Activated effector memory CD4-positive, alpha-beta T cell treated with anti-CD3 and anti-CD28 coated beads, Interleukin-2, amount 50 U/mL, for 16 hours (primary cell): ENCODE measurements around the gene MARK4.
"Not testable (repeated sequence)": the region's sequence is repeated elsewhere in the genome, so short reads cannot be mapped to it uniquely, and the experiment has no call there.

Experiments used
- DNase-seq: peaks from one replicate; pipeline ENCODE4 v3.0.0-alpha.2; 2020

MARK4 gene

DNA sequence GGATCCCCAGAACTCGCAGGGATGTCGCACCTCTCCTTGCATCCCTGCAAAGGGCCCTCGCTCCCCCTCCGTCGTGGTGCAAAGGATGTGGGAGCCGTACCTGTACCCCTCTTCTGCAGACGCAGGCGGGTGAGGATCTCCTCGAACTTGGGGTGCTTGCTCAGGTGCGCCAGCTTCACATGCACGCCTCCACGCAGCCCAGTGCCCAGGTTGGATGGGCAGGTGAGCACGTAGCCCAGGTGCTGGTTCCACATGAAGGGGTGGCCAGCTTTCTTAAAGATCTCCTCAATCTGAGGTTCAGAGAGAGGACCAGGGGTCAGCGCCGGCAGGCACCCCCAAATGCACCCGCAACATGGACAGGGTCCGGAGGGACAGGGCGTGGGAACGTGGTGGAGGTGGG, 56.3 kb downstream of the MARK4 start:
- no peak for DNase-seq

DNA sequence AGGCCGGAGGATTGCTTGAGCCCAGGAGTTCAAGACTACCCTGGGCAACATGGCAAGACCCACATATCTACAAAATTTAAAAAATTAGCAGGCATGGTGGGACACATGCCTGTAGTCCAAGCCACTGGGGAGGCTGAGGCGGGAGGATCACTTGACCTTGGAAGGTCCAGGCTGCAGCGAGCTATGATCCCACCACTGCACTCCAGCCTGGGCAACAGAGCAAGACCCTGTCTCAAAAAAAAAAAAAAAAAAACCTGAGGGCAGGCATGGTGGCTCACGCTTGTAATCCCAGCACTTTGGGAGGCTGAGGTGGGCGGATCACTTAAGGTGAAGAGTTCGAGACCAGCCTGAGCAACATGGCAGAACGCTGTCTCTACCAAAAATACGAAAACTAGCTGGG, 58.3 kb downstream of the MARK4 start:
- DNase-seq, result not testable (repeated sequence)

DNA sequence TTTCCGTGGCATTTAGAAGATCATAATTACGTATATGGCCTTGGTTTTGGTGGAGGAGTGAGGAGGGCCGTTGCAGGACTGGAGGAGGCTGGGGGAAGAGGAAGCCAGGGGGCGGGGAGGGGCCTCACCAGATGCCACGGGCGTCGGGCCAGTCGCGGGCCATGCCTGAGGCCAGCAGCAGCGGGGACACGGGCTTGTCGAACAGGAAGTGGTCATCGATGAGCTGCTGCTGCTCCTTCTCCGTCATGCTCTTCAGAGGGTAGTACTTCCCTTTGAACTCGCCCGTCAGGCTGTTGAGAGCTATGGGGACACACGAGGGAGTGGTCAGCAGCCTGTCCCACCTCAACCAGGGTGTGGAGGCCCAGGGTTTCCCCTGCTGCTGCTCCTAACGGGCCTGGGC, 60.5 kb downstream of the MARK4 start:
- no peak for DNase-seq

DNA sequence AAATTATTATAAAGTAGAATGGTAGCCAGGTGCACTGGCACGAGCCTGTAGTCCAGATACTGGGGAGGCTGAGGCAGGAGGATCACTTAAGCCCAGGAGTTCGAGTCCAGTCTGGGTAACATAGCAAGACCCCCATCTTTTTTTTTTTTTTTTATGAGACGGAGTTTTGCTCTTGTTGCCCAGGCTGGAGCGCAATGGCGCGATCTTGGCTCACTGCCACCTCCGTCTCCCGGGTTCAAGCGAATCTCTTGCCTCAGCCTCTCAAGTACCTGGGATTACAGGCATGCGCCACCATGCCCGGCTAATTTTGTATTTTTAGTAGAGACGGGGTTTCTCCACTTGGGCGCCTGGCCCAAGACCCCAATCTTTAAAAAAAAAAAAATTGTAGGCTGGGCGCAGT, 61.2 kb downstream of the MARK4 start:
- DNase-seq, result not testable (repeated sequence)

DNA sequence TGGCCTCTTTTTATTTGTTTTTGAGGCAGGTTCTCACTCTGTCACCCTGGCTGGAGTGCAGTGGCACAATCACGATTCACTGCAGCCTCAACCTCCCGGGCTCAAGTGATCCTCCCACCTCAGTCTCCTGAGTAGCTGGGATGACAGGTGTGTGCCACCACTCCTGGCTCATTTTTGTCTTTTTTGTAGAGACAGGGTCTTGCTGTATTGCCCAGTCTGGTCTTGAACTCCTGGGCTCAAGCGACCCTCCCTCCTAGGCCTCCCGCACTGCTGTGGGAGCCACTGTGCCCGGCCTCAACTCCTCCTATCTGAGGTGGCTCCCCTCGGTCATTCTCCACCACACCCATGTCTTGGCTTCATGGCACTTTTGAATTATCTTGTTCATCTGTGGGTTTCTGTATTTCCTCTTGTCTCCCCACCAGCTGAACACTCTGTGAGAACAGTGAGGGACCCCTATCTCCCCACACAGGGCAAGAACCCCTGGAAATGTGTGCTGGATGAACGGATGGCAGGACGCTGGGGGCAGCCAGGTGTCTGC, 63.7 kb downstream of the MARK4 start:
- no peak for DNase-seq

DNA sequence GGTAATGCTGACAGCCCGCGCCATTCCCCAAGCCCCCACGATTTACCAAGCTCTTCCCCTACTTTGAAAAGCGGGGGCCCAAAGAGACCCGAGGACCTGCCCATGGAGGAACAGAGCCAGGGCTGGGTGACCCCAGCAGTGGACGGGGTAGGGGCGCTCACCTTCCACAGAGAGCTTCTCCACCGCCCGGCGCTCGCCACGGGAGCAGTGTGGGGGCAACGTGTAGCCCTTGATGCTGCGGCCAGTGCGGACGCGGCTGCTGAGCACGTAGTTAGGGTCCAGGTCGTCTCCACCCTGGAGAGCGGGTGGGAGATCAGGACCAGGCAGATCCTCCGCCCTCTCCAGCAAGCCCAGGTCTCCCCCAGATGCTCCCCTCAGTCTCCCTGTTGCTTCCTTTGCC, 64.2 kb downstream of the MARK4 start:
- no peak for DNase-seq

DNA sequence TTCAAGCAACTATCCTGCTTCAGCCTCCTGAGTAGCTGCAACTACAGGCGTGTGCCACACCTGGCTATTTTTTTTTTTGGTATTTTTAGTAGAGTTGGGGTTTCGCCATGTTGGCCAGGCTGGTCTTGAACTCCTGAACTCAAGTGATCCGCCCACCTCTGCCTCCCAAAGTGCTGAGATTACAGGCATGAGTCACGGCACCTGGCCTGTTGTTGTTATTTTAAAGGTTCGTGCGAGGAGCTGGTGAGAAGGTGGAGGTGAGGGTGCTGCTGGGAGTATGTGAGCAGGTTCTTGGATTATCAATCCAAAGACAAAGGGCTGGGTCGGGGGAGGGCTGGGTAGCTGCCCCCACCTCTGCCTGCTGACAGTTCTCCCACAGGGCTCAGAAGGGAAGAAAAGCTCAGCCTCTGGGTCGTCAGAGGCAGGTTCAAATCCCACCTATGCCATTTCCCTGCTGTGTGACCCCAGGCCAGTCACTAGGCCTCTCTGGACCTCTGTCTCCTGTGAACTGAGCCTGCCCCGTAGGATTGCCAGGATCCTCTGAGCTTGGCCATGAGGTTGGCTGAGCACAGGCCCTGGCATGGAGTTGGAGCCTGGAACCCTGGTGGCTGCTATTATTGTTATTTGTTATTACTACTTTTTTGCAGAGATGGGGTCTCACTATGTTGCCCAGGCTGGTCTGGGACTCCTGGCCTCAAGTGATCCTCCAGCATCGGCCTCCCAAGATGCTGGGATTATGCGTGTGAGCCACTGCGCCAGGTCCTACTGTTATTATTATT, 70.1 kb downstream of the MARK4 start:
- no peak for DNase-seq

DNA sequence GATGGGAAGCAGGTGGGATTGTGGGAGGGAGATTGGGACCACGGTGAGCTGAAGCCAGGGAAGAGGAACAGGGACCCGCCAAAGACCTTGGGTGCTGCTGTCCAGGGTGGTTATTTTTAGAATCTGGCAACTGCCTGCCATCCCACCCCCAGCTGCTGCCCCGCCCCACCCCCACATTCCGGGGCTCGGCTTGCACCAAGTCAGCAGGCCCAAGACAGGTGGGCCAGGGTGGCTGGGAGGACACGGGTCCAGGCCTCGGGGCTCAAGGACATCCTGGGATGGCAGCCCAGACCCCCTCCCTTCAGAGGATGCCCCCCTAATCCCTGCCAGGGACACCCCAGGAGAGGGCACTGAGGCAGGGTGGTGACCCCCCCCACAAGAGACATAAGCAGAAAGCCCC, 70.8 kb downstream of the MARK4 start:
- DNase-seq, result no peak

DNA sequence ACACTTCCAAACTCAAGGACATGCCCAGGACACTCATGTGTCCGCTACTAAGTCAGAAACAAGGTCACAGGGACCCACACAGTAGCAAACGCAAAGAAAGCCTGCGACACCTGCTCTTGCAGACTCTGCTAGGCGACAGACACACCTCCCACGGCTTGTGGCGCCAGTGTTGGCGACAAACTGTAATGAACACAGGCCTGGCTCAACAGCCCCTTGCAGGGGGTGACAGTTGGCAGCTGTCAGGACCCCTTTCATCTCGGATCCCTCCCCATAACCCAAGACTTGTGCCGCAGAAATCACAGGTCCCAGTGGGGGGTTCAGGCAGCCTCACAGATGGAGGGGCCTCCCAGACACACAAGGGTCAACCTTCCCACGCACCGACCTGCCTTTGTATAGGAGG, 71.2 kb downstream of the MARK4 start:
- no peak for DNase-seq

DNA sequence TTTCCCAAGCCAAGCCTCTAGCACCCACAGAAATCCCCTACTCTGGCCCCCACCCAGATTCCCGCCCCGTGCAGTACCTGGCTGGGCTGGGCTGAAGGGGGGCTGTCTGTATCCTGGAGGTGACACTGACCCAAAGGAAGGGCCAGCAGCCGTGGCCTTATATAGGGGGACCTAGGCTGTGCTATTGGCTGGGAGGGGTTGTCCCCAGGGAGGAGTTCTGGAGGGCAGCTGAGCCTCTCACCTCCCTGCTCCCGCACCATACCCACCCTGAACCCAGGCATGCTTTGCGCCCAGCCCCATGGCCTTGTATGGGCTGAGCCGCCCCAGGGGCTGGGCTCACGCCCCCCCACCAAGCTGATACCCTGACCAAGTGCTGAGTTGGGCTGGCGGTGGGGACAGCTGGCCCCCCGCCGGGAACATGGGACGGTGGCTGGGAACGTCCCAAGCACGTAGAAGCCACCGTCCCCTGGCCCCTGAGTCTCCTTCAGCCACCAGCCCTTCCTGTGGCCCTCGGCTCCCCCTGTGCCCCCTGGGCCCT, 71.7 kb downstream of the MARK4 start, which contains the start of gene CKM:
TSS of gene CKM (minus strand) at position 132 of the 538 bp plus-strand sequence. CDS start 3,162 bp downstream, outside the sequence.
- no peak for DNase-seq

DNA sequence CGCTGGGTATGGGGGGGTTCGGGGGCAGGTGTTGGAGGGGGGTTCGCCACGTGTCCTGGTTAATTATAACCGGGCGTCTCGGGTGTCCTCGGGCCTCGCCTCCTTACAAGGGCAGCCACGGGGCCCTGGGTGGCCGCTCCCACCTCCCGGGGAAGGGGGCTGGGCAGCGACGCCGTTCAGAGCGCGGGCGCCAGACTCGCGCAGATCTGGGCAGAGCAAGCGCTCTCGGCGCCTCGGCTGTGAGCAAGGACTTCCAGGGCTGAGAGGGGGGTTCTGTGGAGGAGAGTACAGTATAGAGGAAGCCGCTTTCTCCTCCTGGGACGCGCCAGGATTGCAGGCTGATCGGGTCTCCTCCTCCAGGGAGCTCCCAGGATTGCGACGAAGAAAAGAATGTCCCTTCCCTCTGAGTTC, 72.6 kb downstream of the MARK4 start:
- DNase-seq, result no peak

DNA sequence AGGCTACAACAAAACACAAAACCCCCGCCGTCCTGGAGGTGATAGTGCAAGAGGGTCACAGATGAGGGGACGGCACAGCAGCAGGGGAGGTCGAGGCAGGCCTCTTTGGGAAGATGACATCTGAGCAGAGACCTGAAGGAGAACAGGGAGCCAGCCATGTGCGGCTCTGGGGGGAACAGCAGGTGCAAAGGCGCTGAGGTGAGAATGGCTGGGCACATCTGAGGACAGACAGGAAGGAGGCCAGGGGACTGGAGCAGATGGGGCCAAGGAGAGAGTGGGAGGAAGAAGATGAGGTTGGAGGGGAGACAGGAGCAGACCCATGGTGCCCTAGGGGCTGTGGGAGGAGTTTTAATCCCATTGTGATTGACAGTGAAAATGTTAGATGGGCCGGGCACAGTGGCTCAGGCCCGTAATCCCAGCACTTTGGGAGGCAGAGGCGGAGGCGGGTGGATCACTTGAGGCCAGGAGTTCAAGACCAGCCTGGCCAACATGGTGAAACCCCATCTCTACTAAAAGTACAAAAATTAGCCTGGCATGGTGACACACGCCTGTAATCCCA, 73.4 kb downstream of the MARK4 start:
- no peak for DNase-seq

DNA sequence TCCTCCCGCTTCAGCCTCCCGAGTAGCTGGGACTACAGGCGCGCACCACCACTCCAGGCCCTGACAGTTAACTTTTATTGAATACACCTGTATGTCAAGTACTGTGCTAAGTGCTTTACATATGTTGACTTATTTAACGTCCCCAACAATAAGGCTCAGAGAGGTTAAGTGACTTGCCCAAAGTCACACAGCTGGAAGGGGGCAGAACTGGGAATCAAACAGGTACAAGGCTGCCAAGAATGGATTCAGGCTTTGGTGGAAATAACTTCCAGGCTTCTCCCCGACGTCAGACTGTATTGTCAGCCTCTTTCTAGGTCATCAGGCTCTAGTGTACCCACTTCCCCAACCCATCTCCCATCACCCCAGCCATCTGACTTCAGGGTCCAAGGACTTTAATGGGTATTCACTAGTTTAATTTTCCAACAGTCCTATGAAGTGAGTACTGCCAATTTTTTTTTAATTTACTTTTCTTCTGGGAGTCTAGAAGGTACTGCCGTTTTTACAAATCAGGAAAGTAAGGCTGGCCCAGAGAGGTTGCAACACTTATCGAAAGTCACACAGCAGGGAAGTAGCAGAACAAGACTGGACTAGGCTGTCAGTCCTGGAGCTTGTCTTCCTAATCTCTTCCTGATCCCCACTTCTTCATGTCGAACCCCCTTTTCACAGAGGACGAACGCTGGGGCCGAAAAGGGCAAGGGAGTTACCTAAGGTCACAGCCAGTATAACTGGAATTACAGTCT, 76.5 kb downstream of the MARK4 start:
- no peak for DNase-seq

DNA sequence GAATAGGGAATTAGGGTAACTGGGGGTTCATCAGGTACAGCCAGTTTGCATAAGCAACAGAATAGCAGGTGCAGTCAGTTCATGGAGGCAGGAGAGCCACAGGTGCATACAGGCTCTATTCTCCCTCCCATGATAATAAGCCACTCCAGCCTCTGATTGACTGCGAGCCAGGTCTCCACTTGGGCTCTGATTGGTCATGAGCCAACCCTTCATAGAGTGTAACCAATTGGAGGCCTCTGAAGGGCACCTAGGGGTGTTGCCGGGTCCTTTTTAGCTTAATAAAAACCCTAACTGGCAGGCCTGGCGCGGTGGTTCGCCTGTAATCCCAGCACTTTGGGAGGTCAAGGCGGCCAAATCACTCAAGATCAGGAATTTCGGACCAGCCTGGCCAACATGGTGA, 80.3 kb downstream of the MARK4 start:
- DNase-seq, result no peak

DNA sequence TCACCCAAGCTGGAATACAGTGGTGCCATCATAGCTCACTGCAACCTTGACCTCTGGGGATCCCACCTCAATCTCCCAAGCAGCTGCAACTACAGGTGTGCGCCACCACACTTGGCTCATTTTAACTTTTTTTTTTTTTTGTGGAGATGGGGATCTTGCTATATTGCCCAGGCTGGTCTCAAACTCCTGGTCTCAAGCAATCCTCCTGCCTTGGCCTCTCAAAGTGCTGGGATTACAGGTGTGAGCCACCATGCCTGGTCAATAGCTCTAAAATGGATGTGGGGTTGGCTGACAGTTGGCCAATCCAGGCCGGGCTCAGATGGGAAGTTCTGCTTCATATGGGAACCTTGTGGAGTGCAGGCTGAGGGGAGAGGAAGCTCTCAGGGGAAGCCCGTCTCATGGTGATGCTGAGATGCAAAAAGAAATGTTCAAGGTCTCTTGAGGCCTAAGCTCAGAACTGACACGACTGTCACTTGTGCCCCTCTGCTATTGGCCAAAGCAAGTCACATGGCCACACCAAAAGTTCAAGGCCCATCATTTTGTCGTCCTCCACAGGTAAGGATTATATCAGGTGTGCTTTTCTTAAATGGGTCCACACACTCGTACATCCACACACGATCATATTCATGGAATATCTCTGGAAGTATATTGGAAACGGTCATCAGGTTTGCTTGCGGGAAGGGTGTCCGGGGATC, 82.7 kb downstream of the MARK4 start:
- no peak for DNase-seq

DNA sequence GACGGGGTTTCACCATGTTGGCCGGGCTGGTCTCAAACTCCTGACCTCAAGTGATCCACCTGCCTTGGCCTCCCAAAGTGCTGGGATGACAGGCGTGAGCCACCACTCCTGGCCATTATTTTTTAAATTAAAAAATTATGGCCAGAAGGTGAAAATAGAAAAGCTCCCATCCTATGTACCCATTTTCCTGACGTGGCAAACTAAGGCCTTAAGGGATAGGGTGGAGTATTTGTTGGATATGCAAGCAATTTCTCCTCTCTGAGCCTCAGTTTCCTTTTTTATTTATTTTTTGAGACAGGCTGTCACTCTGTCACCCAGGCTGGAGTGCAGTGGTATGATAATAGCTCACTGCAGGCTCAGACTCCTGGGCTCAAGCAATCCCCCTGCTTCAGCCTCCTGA, 83.8 kb downstream of the MARK4 start:
- not testable (repeated sequence) for DNase-seq

DNA sequence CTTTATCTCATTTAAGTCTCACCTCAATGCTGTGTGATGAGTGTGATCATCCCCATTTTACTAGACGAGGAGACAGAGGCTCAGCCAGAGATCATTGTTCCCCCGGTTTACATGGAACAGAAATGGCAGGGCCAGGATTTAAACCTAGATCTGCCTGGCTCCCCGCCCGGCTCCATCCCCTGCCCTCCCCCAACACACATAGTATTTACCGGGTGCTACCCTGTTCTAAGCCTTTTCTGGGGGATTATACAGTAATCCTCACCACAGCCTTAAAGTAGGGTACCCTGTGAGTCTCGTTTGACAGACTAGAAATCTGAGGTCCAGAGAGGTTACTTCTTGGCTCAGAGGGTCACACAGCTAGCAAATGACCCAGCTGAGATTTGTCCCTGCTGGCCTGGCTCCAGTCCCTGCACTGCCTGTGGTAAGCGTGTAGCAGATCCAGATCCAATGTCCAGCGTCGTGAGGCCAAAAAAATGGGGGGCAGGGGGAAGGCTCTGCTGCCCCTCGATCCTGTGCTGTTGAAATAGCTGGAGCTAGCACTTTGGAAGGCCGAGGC, 85.7 kb downstream of the MARK4 start:
- no peak for DNase-seq

DNA sequence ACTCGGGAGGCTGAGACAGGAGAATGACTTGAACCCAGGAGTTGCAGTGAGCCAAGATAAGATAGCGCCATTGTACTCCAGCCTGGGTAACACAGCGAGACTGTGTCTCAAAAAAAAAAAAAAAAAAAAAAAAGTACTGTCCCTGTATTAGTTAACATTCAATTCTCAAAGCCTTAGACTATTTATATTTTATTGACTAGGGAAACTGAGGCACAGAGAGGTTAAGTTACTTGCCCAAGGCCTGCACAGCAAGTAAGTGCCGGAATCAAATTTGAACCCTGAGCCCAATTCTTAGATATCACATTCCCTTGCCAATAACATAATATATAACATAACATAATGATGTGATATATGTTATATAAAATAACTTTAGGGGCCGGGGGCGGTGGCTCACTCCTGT, 88.6 kb downstream of the MARK4 start:
- DNase-seq, result no peak

DNA sequence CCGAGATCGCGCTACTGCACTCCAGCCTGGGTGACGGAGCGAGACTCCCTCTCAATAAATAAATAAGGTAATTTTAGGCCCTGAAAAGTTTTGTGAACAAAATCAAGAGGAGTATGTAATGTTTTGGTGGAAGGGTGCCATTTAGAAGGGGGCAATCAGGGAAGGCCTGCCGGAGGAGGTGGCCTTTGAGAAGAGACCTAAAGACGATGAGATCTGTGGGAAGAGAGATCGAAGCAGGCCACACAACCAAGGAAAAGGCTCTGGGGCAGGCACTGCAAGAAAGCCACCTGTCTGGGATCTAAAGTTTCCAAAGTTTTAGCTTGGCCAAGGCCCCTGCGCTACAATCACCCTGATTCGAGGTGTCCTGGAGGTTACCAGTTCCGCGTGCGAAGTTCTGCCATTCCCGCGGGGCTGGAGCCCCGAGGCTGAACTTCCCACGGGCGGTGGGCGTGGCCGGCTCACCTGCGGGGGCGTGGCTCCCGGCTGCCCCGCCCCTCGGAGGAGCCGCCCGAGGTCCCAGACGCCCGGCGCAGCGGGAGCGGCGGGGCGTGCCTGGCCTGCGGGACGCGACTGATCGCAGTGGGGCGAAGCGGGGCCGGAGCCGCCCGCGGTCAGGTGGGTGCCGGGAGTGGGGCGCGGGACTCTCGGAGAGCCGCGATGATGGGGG, 89.3 kb downstream of the MARK4 start, which contains the start of gene KLC3:
TSS of gene KLC3 (plus strand) at position 519 of the 667 bp plus-strand sequence. CDS start 4,792 bp downstream, outside the sequence.
- DNase-seq, result peak; percentile 80

DNA sequence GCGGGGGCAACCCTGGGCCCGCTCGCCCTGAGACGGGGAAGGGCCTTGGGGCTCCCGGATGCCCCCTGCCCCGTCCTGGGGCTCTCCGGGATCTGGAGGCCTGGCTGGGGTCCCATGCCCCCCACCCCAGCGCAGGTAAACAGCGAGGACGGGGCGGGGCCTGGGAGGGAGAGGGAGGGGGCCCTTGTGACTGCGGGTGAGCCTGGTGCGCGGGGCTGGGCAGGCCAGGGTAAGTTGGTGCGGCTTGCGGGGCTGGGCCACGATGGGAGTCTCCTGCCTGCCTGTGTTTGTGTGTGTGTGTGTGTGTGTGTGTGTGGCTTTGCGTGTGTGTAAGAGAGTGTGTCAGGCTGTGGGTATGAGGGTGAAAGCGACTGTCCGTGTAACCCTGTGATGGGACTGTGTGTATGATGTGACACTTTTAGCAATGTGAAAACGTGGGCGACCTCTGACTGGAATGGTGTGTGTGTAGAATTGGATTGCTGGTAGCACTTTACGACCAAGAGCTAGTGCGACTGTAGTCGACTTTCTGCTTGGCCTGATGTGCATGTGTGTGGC, 89.9 kb downstream of the MARK4 start:
- DNase-seq, result no peak

DNA sequence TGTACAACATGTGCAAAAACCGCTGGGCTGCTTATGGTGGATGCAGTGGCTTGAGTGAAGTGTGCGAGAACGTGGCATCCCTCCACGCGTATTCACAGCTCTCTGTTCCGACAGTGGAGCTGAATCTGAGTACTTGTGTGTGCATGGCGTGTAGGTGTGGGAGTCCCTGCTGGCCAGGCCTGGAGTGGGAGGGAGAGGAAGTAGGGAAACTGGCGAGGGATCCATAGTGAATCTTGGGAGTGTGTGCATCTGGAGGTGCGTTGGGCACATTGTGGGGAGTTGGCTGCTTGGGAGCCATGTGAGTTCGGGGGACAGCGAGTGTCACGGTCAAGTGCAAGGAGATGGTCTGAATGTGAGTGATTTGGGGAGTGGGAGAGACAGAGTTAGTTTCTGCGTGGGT, 91.8 kb downstream of the MARK4 start:
- no peak for DNase-seq
